Mesendoderm (in vitro differentiated cells): ENCODE measurements around the gene XIRP1.

Experiments used
- DNase-seq: peaks from one replicate; pipeline ENCODE4 v3.0.0; 2013
- H2AK5ac ChIP-seq: 2 replicates; pipeline ENCODE4 v1.6.1; 2013; ENCODE audit warnings: low read length, inconsistent platforms
- H2BK120ac ChIP-seq: 2 replicates; pipeline ENCODE4 v1.6.1; 2013; ENCODE audit warnings: low read depth, mild to moderate bottlenecking, low read length, moderate library complexity, mixed read lengths
- H2BK15ac ChIP-seq: replicated peaks from 2 replicates; pipeline ENCODE4 v1.6.1; 2013; ENCODE audit warnings: low read depth, mild to moderate bottlenecking, moderate library complexity
- H2BK5ac ChIP-seq: 2 replicates; pipeline ENCODE4 v1.6.1; 2013; ENCODE audit warnings: low read length, inconsistent platforms
- H3K18ac ChIP-seq: 2 replicates; pipeline ENCODE4 v1.6.1; 2013; ENCODE audit warnings: mild to moderate bottlenecking, low read length, mixed read lengths
- H3K23ac ChIP-seq: one replicate; pipeline ENCODE4 v1.6.1; 2013; ENCODE audit warnings: low read length
- H3K27ac ChIP-seq: 2 replicates; pipeline ENCODE4 v1.5.1; 2013; ENCODE audit warnings: low read depth, mild to moderate bottlenecking, inconsistent platforms, low read length, moderate library complexity
- H3K27me3 ChIP-seq: 2 replicates; pipeline ENCODE4 v1.6.1; 2013; ENCODE audit warnings: low read length, control low read depth, mild to moderate bottlenecking, inconsistent platforms; ENCODE audit not compliant: insufficient read depth, poor library complexity
- H3K36me3 ChIP-seq: 2 replicates; pipeline ENCODE4 v1.6.1; 2013; ENCODE audit warnings: low read length, inconsistent platforms; ENCODE audit not compliant: control insufficient read depth, insufficient read depth
- H3K4ac ChIP-seq: one replicate; pipeline ENCODE4 v1.6.1; 2013; ENCODE audit warnings: low read depth, mild to moderate bottlenecking, low read length, moderate library complexity
- H3K4me1 ChIP-seq: 2 replicates; pipeline ENCODE4 v1.6.1; 2013; ENCODE audit warnings: low read depth, low read length, inconsistent platforms; ENCODE audit not compliant: control insufficient read depth
- H3K4me2 ChIP-seq: 2 replicates; pipeline ENCODE4 v1.6.1; 2013; ENCODE audit warnings: low read length
- H3K4me3 ChIP-seq: 2 replicates; pipeline ENCODE4 v1.5.1; 2013; ENCODE audit warnings: mild to moderate bottlenecking, low read length
- H3K56ac ChIP-seq: one replicate; pipeline ENCODE4 v1.6.1; 2013; ENCODE audit warnings: low read length
- H3K79me1 ChIP-seq: 2 replicates; pipeline ENCODE4 v1.6.1; 2013; ENCODE audit warnings: low read length, inconsistent platforms
- H3K79me2 ChIP-seq: 2 replicates; pipeline ENCODE4 v1.6.1; 2013; ENCODE audit warnings: mild to moderate bottlenecking, low read length; ENCODE audit not compliant: control insufficient read depth, insufficient read depth
- H3K9ac ChIP-seq: 2 replicates; pipeline ENCODE4 v1.6.1; 2013; ENCODE audit warnings: low read length, inconsistent platforms
- H4K5ac ChIP-seq: one replicate; pipeline ENCODE4 v1.6.1; 2013; ENCODE audit warnings: low read length
- H4K8ac ChIP-seq: one replicate; pipeline ENCODE4 v1.6.1; 2013; ENCODE audit warnings: low read depth, mild to moderate bottlenecking, control low read depth, low read length, moderate library complexity
- WGBS: extraction: QIAGEN DNeasy Blood & Tissue Kit; methylation state at CpG from one replicate; pipeline ENCODE4 v1.1.7; 2013; ENCODE audit warnings: low lambda C conversion rate, missing lambda C conversion rate; ENCODE audit not compliant: insufficient coverage; ENCODE audit errors: extremely low coverage; 5-methylcytosine and 5-hydroxymethylcytosine counted together

Gene XIRP1

GRCh38 chr3:39170461-39170860 lies 21.9 kb downstream of the XIRP1 start:
- peaks cover 7% of the 10 kb centered on the region for H3K4me1 ChIP-seq
- no peak overlapping the region for H4K8ac ChIP-seq
- H2BK5ac ChIP-seq, result no peak overlapping the region
- no peaks in the 10 kb centered on the region for H3K36me3 ChIP-seq
- no peak overlapping the region for H2BK120ac ChIP-seq
- peak; percentile 81 for DNase-seq
- no peaks in the 10 kb centered on the region for H3K79me1 ChIP-seq
- H3K27me3 ChIP-seq, result no peaks in the 10 kb centered on the region
- no peak overlapping the region for H3K18ac ChIP-seq
- WGBS, result no CpG with 5 or more reads among the region's 4 CpGs
- H3K79me2 ChIP-seq, result no peaks in the 10 kb centered on the region
- no peak overlapping the region for H3K56ac ChIP-seq
- no peak overlapping the region for H3K4me2 ChIP-seq
- H3K23ac ChIP-seq, result no peak overlapping the region
- no peak overlapping the region for H3K9ac ChIP-seq
- no peak overlapping the region for H3K4ac ChIP-seq
- no peak overlapping the region for H2AK5ac ChIP-seq
- no peak overlapping the region for H3K4me3 ChIP-seq
- H3K27ac ChIP-seq, result no peak overlapping the region
- H4K5ac ChIP-seq, result no peak overlapping the region
- H2BK15ac ChIP-seq, result no peak overlapping the region

GRCh38 chr3:39169712-39170111 lies 22.7 kb downstream of the XIRP1 start:
- Histone ChIP-seq H3K56ac (no peak overlapping the region), H3K27me3 (no peaks in the 10 kb centered on the region), H3K4me3 (no peak overlapping the region), H3K23ac (no peak overlapping the region), H2BK120ac (no peak overlapping the region), H2BK5ac (no peak overlapping the region), H2BK15ac (no peak overlapping the region), H3K79me2 (no peaks in the 10 kb centered on the region), H4K5ac (no peak overlapping the region), H3K27ac (no peak overlapping the region), H3K4me1 (peaks cover 7% of the 10 kb centered on the region), H3K4ac (no peak overlapping the region), H3K36me3 (no peaks in the 10 kb centered on the region), H2AK5ac (no peak overlapping the region), H4K8ac (no peak overlapping the region), H3K4me2 (no peak overlapping the region), H3K9ac (no peak overlapping the region), H3K79me1 (no peaks in the 10 kb centered on the region), H3K18ac (no peak overlapping the region)
- DNase-seq, result no peak
- no CpG with 5 or more reads among the region's 1 CpG for WGBS

- peak overlapping the region; percentile 56 for H3K56ac ChIP-seq
- no peak overlapping the region for H3K4me3 ChIP-seq
- H3K18ac ChIP-seq, result no peak overlapping the region
- peak overlapping the region; percentile 45 for H2BK5ac ChIP-seq
- peak overlapping the region; percentile 12 for H3K27ac ChIP-seq
- H4K5ac ChIP-seq, result no peak overlapping the region
- H4K8ac ChIP-seq, result no peak overlapping the region
- H3K79me1 ChIP-seq, result no peaks in the 10 kb centered on the region
- no peak overlapping the region for H3K9ac ChIP-seq
- no peak overlapping the region for H2AK5ac ChIP-seq
- H3K36me3 ChIP-seq, result no peaks in the 10 kb centered on the region
- H3K4me1 ChIP-seq, result peaks cover 7% of the 10 kb centered on the region
- H2BK120ac ChIP-seq, result no peak overlapping the region
- H2BK15ac ChIP-seq, result no peak overlapping the region
- peak overlapping the region; percentile 57 for H3K23ac ChIP-seq
- WGBS, result no CpG with 5 or more reads among the region's 5 CpGs
- H3K4me2 ChIP-seq, result no peak overlapping the region
- H3K4ac ChIP-seq, result no peak overlapping the region
- no peaks in the 10 kb centered on the region for H3K79me2 ChIP-seq
- no peak for DNase-seq
- H3K27me3 ChIP-seq, result no peaks in the 10 kb centered on the region
These were observed 24.1 kb downstream of the XIRP1 start for GRCh38 chr3:39168156-39168780.

- no peak overlapping the region for H3K56ac ChIP-seq
- no peak for DNase-seq
- no peaks in the 10 kb centered on the region for H3K36me3 ChIP-seq
- peak overlapping the region; percentile 80 for H2BK120ac ChIP-seq
- no peaks in the 10 kb centered on the region for H3K79me2 ChIP-seq
- H3K23ac ChIP-seq, result no peak overlapping the region
- H2BK5ac ChIP-seq, result no peak overlapping the region
- WGBS, result no CpG with 5 or more reads among the region's 1 CpG
- no peaks in the 10 kb centered on the region for H3K79me1 ChIP-seq
- no peak overlapping the region for H3K4me2 ChIP-seq
- H3K4me1 ChIP-seq, result peaks cover 7% of the 10 kb centered on the region
- peak overlapping the region; percentile 74 for H3K27ac ChIP-seq
- no peak overlapping the region for H3K9ac ChIP-seq
- H2BK15ac ChIP-seq, result no peak overlapping the region
- H3K4me3 ChIP-seq, result no peak overlapping the region
- H4K5ac ChIP-seq, result no peak overlapping the region
- H3K27me3 ChIP-seq, result no peaks in the 10 kb centered on the region
- H3K4ac ChIP-seq, result no peak overlapping the region
- H4K8ac ChIP-seq, result no peak overlapping the region
- H3K18ac ChIP-seq, result peak overlapping the region; percentile 25
- H2AK5ac ChIP-seq, result no peak overlapping the region
These were observed 25.4 kb downstream of the XIRP1 start for GRCh38 chr3:39166932-39167532.

- H3K79me1 ChIP-seq, result no peaks in the 10 kb centered on the region
- no peaks in the 10 kb centered on the region for H3K36me3 ChIP-seq
- H3K4ac ChIP-seq, result no peak overlapping the region
- no CpG with 5 or more reads among the region's 3 CpGs for WGBS
- no peak overlapping the region for H4K5ac ChIP-seq
- H3K4me2 ChIP-seq, result no peak overlapping the region
- no peaks in the 10 kb centered on the region for H3K27me3 ChIP-seq
- no peak overlapping the region for H3K23ac ChIP-seq
- H3K9ac ChIP-seq, result no peak overlapping the region
- peak; percentile 96 for DNase-seq
- no peak overlapping the region for H2BK15ac ChIP-seq
- peaks cover 7% of the 10 kb centered on the region for H3K4me1 ChIP-seq
- H3K27ac ChIP-seq, result peak overlapping the region; percentile 74
- no peak overlapping the region for H2AK5ac ChIP-seq
- H2BK5ac ChIP-seq, result peak overlapping the region; percentile 74
- peak overlapping the region; percentile 25 for H3K18ac ChIP-seq
- H2BK120ac ChIP-seq, result peak overlapping the region; percentile 80
- H3K56ac ChIP-seq, result peak overlapping the region; percentile 53
- no peak overlapping the region for H3K4me3 ChIP-seq
- no peaks in the 10 kb centered on the region for H3K79me2 ChIP-seq
- H4K8ac ChIP-seq, result no peak overlapping the region
These were observed 26.2 kb downstream of the XIRP1 start for GRCh38 chr3:39166134-39166710.
